ENCODE data around the gene TPT1.

The TPT1 gene

GRCh38 chr13:45310341-45311131 is 30.4 kb downstream of the TPT1 start:
- no peak for DNase-seq (ENCODE audit: extremely low read depth, low read depth)
- no peak for TF ChIP-seq CTCF (IDR thresholded peaks at IDR 0.05; ENCODE audit: low read depth, low read length, missing control alignments)
- H3K4me3 ChIP-seq (replicated peaks; ENCODE audit: low read depth, low read length): peak overlapping the region; percentile 35

- DNase-seq (ENCODE audit: extremely low read depth, low read depth): no peak
- no peak overlapping the region for H3K4me3 ChIP-seq (replicated peaks; ENCODE audit: low read depth, low read length)
- TF ChIP-seq CTCF (IDR thresholded peaks at IDR 0.05; ENCODE audit: low read depth, low read length, missing control alignments): no peak
Measured at GRCh38 chr13:45306966-45307365, 34.0 kb downstream of the TPT1 start.

DNA sequence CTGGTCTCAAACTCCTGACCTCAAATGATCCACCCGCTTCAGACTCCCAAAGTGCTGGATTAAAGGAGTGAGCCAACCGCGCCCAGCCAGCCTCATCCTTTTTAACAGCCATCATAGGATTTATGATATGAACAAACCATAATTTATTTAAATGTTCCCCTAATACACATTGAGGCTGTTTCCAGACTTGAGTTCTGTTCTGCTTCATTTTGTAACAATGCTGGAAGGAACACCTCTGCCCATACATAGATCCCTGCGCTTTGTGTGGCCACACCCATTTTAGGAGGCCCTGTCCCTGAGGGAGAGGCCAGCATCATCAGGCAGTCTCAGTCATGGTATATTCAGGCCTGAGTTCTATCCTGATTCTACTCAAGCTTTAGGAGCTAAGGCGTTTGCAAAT is 35.9 kb downstream of the TPT1 start:
- H3K4me3 ChIP-seq (replicated peaks; ENCODE audit: low read depth, low read length): no peak overlapping the region
- no peak for TF ChIP-seq CTCF (IDR thresholded peaks at IDR 0.05; ENCODE audit: low read depth, low read length, missing control alignments)
- no peak for DNase-seq (ENCODE audit: extremely low read depth, low read depth)

- no peak for DNase-seq (ENCODE audit: extremely low read depth, low read depth)
- TF ChIP-seq CTCF (IDR thresholded peaks at IDR 0.05; ENCODE audit: low read depth, low read length, missing control alignments): no peak
- H3K4me3 ChIP-seq (replicated peaks; ENCODE audit: low read depth, low read length): no peak overlapping the region
Measured at GRCh38 chr13:45303866-45304265, 37.1 kb downstream of the TPT1 start.

DNA sequence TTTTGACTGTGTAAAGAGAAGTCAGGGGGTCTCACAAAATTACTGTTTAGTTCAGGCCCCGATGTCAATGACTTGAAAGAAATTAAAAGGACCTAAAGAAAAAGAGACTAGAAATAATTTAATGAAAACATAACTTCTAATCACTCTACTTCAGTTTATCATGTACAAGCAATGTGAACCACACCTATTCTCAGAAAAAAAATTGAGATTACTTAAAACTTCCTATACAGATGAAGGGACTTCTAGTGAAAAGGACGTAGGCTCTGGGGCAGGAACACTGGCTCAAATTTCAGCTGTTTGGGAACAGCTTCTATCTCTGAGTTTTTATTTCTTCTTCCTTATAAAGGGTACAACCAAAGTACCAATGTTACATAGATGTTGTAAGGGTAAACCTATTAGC is 38.0 kb downstream of the TPT1 start:
- no peak for DNase-seq (ENCODE audit: extremely low read depth, low read depth)
- no peak for TF ChIP-seq CTCF (IDR thresholded peaks at IDR 0.05; ENCODE audit: low read depth, low read length, missing control alignments)
- H3K4me3 ChIP-seq (replicated peaks; ENCODE audit: low read depth, low read length): no peak overlapping the region

DNA sequence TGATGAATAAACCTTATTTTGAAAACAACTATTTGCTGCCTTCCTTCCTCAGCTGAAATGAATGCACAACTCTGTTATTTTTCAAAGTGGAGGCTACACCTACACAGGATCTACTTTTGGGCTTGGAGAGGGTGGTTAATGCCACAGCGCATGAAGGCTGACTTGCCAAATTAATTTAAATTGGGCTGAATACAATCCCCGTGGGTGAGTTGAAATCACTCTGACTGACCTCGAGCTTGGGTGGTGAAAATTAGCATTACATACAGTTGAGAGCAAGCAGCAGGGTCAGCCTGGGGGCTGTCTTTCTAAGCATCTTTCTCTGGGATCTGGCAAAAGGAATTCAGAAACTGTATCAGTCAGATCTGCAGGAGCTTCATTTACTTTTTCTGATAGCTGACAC is 38.5 kb downstream of the TPT1 start:
- no peak for DNase-seq (ENCODE audit: extremely low read depth, low read depth)
- no peak overlapping the region for H3K4me3 ChIP-seq (replicated peaks; ENCODE audit: low read depth, low read length)
- TF ChIP-seq CTCF (IDR thresholded peaks at IDR 0.05; ENCODE audit: low read depth, low read length, missing control alignments): no peak

DNA sequence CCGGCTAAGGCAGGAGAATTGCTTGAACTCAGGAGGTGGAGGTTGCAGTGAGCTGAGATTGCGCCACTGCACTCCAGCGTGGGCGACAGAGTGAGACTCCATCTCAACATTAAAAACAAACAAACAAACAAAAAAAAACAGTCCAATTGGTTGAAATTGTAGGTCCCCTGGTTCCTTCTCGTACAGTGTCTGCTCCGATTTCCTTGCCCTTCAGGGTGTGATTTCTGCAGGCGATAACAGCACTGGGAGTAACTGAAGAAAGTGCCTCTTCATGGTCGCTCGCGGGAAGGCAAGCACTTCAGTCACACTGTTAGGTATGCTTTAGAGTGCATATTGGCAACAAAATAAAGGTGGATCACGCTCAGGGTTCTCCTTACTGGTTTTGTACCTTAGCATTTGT is 39.7 kb downstream of the TPT1 start:
- no peak overlapping the region for H3K4me3 ChIP-seq (replicated peaks; ENCODE audit: low read depth, low read length)
- DNase-seq (ENCODE audit: extremely low read depth, low read depth): no peak

More for the DNA sequence above, 39.7 kb downstream of the TPT1 start:
- TF ChIP-seq CTCF (IDR thresholded peaks at IDR 0.05; ENCODE audit: low read depth, low read length, missing control alignments): no peak
